GM18526 (cell line): Measurements from ENCODE around the gene DOCK1.

Experiments used
- POLR2A ChIP-seq: IDR thresholded peaks from 3 replicates; pipeline ENCODE4 v1.6.1; 2011; ENCODE audit not compliant: insufficient read length; ENCODE audit errors: extremely low read depth

Gene DOCK1

DNA sequence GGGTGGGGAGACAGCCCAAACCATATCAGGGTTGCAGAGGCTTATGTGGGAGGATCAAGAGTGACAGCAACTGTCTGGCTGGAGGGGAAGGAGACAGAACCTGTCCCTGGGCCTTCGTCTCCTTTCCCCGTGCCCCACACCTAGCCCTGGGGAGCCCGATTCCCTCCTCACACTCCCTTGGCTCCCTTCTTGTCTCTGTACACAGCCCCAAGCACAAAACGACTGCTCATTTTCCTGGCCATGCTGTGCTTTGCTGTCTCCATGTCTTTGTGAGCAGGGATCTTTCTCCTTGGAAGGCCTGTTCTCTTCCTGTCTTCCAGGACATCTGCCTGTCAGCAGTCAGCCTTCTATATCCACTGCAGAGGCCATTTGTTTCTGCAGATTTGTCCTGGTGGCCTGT lies 177.4 kb downstream of the DOCK1 start:
- no peak for TF ChIP-seq POLR2A

DNA sequence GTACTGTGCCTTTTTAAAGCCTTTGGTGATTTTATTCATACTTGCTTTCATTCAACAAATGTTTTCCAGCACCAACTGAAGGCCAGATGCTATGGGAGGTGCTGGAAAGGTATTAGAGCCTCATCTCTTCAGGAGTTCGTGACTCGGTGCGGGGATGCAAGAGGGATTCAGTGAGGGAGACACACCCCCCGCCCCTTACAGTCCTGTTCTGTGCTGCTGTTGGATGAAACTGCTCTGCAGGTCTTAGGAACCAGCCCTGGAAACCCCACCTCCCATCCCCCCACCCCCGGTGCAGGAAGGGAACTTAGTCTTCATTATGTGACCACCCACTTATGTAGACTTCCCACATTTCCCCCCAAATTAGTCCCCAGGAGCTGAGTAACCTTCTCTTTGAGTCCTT lies 180.7 kb downstream of the DOCK1 start:
- no peak for TF ChIP-seq POLR2A

DNA sequence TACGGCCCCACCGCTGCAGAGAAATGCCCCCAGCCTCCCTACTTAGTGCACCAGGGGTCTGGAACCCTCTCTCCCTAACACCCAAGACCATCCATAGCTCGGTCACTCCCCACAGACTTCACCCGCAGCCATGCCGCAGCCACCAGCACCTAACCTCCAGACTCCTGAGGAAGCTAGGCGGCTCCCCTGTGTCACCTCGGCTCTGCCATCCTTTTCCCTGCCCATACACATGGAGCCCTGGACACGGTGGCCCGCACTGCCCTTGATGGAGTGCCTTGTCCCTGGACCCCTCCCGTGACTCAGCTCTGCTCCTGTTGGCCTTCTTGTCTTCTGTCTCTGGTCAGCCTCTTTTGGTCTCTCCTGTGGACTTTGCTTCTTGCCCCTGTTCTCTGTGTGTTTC lies 183.7 kb downstream of the DOCK1 start:
- no peak for TF ChIP-seq POLR2A

DNA sequence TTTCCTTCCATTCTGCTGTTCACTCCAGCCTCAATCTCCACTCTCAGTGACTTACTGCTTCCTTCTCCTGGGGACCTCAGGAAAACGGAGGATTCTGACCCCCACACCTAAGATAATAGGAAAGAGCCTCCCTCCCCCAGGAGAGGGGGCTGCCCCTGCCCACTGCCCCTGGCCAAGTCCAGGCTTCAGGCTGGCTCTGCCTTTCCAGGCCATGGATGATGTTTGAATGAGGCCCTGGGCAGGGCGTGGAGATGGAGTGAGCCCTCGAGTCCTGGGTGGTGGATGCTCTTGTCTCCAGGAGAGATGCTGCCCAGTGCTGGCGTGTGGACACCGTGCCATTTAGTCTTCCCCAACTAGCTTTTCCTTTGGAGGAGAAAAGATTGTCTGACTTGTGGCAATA lies 184.2 kb downstream of the DOCK1 start:
- no peak for TF ChIP-seq POLR2A

DNA sequence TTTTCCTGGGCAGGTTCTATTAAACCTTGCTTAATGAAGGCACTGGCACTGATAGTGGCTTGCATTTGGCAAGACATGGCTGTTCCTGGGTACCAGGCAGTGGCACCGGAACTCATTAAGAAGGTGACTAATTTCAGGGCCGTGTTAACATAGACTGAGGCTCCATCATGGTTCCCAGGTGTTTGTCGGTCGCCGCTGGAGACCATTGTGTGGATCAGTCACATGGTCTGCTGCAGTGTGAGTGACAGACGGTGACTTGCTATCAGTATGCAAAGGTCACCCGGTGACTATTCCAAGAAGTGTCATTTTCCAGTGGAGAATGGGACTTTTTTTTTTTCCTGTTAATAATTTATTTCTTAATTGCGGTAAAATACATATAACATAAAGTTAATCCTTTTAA lies 184.9 kb downstream of the DOCK1 start:
- no peak for TF ChIP-seq POLR2A

DNA sequence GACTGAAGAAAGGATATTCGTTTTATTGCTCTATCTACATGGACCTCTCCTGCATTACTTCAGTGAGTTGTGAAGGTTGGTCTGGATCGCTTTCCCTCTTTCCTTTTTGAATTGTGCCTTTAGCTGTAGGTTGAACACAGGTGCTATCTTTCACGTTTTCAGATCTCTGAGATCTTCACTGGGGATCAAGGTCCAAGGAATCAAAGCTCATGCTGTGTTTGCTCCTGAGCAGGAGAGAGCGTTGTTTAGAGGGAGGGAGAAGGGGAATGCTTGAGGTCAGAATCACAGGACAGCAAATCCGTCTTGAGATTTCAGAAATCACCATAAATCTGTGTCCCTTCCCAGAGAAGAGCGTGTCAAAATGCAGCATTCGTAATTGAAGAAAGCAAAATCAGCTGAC lies 186.1 kb downstream of the DOCK1 start:
- TF ChIP-seq POLR2A, result no peak

DNA sequence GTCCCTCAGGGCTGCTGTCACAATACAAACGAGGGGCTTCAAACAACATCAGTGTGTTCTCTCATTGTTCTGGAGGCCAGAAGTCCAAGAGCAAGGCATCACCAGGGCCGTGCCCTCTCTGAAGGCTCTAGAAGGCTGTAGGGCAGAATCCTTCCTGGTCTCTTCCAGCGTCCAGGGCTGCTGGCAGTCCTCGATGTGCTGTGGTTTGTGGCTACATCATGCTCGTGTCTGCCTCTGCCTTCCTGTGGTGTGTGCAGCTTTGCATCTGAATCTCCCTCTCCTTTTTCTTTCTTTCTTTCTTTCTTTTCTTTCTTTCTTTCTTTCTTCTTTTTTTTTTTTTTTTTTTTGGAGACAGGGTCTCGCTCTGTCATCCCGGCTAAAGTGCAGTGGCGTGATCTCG lies 187.7 kb downstream of the DOCK1 start:
- TF ChIP-seq POLR2A, result no peak

DNA sequence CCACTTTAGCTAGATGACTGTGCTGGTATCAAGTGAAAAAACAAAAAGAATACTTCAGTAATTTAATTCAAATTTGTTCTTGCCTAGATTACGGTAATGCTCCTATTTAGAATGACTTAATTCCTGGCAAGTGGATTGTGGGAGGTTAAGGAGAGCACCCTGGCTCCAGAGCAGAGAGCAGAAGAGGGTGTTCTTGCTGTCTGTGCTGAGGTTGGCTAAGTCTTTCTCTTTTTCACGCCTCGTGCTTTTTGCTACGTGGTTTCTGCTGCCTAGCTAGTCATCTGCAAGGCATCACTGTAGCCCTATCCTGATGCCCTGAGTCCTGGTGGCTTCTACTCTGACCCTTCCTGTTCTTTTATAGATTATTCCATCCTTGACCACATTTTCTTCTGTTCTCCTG lies 189.8 kb downstream of the DOCK1 start:
- TF ChIP-seq POLR2A, result no peak

DNA sequence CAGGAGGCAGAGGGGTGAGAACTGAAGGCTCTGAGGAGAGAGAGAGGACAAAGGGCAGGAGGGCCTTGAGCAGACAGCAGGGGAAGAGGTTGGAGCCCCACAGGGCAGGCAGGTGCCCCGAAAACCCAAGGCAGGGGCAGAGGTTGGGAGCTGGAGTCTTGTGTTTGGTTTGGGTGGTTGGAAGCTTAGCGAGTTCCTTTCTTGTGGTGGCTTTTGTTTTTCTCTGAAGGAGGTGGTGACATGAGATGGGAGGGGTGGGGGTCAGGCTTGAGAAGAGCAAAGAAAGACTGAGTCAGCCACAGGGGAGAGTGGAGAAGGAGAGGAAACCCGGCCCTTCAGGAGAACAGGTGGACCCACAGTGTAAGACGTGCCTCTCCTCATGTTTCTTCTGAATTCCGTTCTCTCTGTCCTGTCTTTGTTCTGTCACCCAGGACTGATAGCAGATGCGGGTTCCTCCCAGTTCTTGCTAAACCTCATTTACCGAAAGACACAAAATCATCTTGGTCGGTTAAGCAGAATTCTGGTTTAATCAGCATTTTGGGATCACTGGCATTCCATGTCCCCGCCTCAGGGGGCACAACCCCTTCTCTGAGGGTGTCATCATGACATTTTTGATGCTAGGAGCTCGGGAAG lies 195.9 kb downstream of the DOCK1 start:
- TF ChIP-seq POLR2A, result no peak

DNA sequence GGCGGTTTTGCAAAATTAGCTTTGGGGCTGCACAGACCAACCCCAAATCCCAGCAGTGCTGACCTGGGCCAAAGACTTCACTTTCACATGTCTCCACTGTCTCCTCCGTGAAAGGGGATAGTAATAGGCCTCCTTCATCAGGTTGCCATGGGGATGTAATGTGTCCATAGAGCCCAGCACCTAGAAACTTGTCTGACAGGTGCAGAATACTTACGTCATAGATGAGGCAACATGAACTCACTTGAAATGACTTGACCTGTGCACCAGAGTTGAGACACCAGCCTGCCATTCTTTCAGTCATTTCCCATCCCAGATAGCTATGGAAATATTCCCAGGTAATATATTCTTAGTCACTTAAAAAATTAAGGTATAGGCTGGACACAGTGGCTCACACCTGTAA lies 196.9 kb downstream of the DOCK1 start:
- no peak for TF ChIP-seq POLR2A

DNA sequence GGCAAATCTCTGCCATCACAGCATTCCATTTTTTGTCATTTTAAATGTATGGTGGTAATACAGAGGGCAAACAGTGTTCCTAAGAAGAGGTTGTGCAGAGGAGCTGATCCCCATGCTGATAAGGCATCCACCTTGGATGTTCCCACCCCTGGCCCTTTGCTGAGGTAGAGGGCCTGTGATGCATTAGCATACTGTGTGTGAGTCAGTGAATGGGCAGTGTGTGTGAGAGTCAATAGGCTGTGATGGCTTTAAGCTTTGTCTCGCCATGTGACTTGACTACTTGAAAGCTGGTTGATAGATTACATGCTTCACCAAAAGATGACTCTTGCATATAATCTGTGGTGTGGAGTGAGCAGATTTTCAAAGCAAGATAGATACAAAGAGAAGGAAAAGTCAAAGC lies 209.9 kb downstream of the DOCK1 start:
- TF ChIP-seq POLR2A, result no peak

DNA sequence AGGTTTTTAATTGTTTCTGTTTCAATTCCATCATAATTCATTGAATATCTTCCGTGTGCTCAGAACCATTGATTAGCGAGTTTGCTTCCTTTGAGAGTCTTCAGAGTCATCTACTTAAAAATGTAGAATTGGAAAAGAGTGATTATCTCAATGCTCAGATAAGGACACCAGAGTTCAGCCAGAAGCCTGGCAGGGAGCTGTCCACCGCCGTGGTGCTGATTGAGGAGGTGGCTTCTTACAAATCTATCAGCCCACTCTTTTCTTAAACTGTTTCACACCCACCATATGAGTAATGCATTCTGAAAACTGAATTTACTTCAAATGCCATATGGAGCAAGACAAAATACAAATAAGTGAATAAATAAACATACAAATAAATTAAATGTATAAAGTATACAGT lies 211.9 kb downstream of the DOCK1 start:
- no peak for TF ChIP-seq POLR2A

DNA sequence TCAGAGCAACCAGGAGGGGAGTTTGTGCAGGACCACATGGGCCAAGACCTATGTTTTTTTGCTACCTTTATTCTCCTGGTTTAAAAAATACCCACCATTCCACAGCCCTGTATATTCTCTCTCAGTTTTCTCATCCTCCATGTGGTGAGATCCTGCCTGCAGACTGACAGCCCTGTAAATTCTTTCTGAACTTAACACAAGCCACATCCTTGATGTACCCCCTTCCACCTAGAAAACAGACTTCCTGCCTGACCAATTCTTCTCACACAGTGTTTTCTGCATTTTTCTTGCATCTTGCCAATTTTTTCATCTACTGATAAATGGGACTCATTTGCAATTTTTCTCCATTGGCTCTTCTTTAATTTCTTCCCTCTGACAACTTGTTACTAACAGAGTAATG lies 212.8 kb downstream of the DOCK1 start:
- TF ChIP-seq POLR2A, result no peak

DNA sequence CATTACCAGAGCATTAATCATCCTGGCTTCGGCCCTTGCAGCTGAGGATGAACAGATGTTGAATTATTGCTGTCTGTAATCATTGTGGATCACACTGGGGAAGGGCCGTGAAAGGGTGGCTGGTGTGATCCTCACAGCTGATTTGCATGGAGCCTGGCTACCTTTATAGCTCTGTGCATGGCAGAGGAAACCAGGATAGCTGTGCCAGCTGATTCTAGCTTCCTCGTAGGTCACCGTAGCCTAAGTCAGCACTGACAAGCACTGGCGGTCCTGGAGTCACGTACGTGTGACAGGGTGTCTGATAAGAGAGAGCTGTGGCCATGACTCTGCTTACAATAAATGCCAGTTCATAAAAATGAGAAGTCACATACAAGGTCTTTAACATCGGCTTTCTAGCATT lies 214.7 kb downstream of the DOCK1 start:
- TF ChIP-seq POLR2A, result no peak

DNA sequence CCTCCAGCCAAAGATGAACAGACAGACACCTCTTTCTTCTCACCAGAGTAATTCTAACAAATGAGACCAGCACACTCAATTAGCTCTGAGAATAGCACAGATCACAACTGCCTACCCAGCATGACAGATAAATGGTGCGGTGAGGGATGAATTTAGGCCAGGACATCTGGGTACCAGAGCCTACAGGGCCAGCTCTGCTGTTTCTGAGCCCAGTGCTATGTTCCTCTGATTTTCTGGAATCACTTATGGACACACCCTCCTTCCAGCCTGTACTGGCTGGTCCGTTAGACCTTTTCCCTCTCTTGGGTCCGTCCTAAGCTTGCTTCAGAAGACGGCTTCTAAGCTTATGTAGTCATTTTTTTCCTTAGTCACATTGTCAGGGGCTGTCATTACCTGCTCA lies 217.6 kb downstream of the DOCK1 start:
- TF ChIP-seq POLR2A, result no peak

DNA sequence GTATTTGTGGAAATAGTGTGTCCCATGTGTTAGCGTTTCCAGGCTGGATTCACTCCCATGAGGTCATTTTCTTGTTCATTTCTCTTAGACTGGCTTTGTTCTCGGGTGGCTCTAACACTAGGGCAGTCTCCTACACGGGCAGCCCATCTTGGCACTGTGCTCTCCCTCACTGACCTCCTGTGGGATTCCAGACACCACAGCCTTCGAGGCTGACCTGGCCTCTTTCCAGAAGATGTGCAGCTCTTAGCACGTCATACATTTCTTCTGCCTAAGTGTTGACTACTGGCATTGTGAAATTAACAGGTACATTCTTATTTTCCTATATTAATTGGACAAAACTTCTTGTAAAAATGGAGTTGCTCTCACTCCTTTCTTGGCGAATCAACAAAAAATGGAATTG lies 218.4 kb downstream of the DOCK1 start:
- TF ChIP-seq POLR2A, result no peak

DNA sequence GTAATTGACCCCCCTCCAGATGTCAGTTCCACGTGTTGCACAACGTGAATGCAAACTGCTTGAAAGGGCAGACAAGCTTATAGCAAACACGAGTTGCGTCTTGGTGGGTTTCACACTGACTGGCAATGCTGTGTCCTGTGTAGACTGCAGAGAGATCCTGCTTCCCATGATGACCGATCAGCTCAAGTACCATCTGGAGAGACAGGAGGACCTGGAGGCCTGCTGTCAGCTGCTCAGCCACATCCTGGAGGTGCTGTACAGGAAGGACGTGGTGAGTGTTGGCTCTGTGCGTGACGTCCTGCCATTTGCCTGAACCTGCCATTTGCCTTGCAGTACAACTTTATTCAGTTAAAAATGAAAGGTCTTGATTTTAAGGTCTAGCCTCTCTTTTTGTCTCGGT lies 220.1 kb downstream of the DOCK1 start:
- TF ChIP-seq POLR2A, result no peak

DNA sequence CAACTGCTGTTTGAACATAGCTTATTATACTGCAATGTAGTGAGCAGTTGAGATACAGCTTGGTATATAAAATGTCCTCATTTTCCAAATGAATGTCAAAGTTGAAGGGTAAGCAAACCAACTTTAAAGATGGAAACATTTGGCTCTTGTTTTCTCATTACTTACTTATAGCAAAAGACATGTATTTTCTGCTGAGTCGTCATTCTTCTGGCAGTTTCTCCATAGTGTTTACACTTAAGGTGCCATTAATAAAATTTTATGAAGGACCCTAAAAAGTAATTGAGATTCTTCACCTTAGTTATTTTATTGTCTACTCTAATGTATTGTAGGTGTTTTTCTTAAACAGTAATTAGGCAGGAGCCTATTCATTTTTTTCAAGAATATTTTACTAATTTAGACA lies 222.6 kb downstream of the DOCK1 start:
- no peak for TF ChIP-seq POLR2A
